DMS53 treated with DMSO at 0.1 percent for 48 hours (cell line): ENCODE data around the gene EVI5.
A peak's percentile ranks its signal among the peaks of the same experiment; 100 is the strongest.
"Not testable (repeated sequence)": the region's sequence is repeated elsewhere in the genome, so short reads cannot be mapped to it uniquely, and the experiment has no call there.

ENCODE experiments used
- DNase-seq: peaks from one replicate; lab custom pipeline; 2025; ENCODE audit not compliant: unreplicated experiment; lab: John Stamatoyannopoulos, UW

The EVI5 gene

DNA sequence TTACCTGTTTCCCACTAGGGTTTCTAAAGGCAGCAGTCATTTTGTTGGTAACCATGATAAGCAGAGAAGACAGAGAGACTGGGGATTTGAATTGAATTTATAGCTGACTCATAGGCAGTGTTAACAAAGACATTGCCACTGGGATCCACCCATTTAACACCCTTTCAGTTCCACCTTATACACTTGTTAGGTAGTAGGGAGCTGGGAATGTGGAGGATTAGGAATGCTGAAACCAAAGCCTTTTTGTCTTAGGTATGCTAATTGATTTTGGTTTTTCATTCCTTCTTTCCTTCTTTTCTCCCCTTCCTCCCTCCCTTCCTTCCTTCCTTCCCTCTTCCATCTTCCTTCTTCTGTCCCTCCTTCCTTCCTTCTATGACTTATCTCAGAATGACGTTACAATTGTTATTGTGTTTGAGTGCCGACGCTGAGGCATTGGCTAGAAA is 7.5 kb upstream of the EVI5 start:
- DNase-seq: no peak

DNA sequence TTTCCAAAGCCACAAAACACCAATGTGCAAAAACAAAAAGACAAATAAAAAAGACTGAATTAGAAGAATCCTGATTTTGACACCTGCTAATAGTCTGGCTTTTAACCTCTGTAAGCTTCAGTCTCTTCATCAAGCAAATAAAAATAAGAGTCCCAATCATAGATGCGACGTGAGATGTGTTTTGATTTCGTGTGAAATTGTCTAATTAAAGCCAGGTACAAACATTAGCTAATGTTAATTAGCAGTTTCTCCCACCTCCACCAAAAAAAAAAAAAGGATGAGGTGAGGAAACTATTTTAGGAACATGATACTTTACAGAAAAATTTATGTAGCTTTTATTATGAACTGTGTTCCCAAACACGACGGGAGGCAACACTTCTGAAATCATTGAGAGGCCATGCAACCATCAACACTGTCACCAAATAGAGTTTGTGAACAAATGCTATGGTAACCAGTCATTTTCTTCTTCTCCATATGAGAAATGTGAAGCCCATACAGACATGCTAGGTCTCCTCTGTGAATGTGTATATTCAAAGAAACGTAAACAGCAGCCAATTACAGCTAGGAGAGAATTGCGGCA is 6.7 kb upstream of the EVI5 start:
- DNase-seq: no peak

DNA sequence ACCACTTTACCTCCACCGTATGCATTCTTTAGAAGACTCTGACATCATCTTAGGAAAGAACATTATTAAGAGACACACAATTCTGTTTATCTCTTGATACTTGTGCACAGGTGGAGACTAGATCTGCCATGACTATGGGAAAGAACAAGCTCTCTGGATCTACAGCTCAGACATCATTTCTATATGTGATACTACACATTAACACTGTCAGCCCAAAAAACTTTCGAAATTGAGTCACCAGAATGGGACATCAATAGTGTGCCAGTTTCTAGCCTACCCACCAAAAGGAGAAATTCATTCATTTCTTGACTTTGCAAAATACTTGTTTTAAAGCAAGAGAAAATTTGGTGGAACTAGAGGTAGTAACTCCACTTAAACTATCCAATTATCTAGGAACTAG is 6.0 kb upstream of the EVI5 start:
- DNase-seq: no peak

DNA sequence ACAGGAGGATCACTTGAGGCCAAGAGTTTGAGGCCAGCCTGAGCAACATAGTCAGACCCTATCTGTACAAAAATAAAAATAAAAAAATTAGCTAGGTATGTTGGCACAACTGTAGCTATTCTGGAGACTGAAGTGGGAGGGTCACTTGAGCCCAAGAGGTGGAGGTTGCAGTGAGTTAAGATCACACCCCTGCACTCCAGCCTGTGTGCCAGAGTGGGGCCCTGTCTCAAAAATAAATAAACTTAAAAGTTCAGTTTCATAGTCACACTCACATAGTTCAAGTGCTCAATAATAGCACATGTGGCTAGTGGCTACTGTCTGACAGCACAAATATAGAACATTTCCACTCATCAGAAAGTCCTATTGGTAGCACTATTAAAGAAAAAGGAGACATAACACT is 5.2 kb upstream of the EVI5 start:
- DNase-seq: no peak

DNA sequence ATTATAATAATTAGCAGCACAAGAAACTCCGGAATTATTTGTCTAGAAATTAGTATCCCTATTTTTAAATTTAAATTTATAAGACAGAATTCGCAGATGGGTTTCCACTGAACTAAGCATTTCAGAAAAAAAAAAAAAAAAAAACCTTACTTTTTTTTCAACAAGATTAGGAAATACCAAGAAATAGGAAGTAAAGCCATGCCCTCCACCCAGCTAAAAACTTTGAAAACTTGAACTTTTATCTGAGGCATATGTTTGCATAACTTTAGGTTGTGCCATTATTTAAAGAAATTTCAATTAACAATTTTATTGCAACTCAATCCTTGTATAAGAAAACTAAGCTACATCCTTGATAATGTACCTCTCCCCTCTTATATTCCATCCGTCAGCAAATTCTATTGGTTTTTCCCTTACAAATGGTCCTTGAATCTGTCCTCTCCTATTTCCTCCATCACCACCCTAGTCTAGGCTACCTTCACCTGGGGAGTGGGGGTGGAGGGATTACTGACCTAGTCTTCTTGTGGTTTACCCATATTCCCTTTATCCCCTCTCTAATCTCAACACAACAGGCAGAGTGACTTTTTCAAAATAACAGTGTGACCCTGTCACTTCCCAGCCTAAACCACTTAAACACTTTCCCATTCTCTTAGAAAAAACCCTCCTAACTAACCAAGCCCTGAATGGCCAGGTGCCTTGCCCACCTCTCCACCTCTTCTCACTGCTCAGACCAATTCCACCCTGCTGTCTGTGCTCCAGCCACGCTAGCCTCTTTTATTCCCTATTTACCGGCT is 1.4 kb upstream of the EVI5 start:
- no peak for DNase-seq

DNA sequence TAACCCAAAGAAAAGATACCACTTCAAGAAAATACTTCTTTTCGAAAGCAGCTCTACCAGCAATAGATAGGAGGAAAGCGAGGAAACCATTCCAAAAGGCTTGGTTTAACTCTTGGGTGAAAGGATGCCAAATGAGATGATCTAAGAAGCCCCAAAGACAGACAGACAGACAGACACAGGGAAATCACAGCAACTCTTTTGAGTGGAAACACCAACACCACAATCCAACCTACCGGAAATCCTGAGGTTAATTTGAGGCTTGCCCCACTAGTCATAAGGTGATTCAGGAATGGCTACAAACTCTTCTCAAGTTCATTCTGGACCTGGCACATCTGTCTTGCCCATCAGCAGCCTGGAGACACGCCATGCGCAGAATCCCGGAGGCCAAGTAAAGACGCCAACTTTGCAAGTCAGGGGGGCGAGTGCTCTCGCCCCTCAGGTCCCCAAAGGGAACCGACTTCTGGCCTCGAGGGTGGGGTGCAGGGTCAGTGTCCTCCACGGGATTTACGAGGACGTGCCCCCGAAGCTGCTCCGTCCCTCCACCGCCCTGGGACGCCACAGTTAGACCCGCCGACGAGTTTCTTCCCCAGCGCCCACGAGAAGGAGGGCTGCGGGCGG is 778 bp downstream of the EVI5 start:
- DNase-seq: no peak

DNA sequence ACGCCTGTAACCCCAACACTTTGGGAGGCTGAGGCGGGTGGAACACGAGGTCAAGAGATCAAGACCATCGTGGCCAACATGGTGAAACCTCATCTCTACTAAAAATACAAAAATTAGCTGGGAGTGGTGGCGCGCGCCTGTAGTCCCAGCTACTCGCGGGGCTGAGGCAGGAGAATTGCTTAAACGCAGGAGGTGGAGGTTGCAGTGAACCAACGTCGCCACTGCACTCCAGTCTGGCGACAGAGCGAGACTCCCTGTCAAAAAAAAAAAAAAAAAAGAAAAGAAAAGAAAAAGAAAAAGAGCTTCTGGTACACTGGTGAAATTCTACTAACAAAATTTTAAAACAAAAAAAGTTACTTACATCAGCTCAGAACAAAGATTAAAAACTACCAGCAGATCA is 1.4 kb downstream of the EVI5 start:
- not testable (repeated sequence) for DNase-seq

DNA sequence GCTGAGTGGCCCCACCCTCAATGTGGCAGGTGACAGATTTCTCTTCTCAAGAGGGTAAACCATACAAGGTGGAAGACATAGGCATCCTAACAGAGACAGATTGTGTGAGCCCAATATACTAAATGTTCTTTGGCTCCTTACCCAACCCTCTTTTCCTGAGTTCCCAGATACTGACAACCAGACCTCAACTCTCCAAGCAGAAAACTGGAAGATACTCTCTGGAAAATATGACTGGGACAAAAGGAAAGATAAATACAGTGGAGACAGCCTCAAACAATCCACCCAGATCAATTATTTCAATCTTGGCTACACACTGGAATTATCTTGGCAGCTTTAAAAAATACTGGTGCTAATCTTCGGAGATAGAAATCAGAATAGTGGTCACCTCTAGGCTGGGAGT is 6.5 kb downstream of the EVI5 start:
- no peak for DNase-seq

DNA sequence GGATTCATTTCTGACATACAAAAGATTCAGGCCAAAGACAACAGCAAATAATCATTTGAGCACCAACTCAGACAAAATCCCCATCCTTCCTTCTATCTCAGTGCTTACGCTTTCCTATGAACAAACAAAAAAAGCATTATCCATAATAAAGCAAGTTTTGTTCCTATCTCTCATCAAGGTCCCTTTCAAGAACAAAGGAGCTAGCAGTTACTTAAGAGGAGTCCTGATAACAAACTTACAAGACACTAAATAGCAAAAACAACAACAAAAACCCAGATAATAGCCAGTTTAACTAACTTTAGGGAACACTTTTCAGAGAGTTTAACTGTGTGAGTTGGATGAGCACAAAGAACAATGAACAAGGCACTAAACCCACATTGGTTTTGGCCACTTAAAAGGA is 10.5 kb downstream of the EVI5 start:
- no peak for DNase-seq

DNA sequence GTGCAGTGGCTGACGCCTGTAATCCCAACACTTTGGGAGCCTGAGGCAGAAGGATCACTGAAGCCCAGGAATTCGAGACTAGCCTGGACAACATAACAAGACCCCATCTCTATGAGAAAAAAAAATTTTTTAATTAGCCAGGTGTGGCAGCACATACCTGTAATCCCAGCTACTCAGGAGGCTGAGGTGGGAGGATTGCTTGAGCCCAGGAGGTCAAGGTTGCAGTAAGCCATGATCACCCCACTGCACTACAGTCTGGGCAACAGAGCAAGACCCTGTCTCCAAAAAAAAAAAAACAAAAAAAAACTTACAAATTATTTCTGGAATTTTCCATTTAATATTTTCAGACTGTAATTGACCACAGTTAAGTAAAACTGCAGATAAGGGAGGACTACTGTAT is 11.2 kb downstream of the EVI5 start:
- DNase-seq: not testable (repeated sequence)

DNA sequence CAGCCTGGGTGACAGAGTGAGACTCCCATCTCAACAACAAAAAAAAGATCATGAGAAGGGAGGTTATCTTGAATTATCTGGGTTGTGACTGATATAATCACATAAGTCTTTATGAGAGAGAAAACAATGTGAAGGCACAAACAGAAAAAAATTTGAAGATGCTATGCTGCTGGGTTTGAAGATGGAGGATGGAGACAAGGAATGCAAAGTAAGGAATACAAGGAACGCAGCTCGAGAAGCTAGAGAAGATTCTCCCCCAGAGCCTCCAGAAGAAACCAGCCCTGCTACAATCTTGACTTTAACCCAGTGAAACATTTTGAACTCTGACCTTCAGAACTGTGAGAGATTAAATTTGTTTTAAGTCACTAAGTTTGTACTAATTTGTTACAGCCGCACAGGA is 15.1 kb downstream of the EVI5 start:
- no peak for DNase-seq

DNA sequence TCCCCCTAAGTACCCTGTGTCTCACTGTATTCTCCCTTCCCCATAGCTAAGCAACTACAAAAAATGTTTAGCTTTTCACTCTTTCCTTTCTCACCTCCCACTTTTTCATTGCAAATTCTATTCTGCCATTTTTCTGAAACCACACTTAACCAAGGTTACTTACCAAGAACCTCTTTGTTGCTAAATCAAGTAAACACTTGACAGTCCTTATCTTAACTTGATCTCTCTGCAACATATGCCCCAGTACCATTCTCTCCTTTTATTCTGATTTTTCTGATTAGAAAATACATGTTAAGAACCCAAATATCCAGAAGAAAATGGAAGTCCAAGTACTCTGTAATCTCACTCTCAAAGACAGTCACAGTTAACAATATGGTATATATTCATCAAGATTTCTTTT is 16.0 kb downstream of the EVI5 start:
- no peak for DNase-seq

DNA sequence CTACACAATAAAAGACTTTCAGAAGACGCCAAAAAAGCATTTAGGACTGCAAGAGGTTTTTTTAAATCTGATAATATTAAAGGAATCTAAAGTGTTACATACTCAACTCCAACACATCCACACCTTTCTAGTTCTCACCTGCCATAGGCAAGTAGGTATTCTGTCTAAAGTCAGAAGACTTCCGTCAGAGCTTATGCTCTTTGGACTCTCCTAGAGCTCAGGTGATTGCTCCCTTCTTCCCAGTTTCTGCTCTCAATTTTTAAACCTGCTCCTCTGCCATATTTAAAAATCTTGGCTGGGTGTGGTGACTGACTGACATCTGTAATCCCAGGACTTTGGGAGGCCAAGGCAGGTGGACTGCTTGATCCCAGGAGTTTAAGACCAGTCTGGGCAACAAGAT is 16.6 kb downstream of the EVI5 start:
- no peak for DNase-seq

DNA sequence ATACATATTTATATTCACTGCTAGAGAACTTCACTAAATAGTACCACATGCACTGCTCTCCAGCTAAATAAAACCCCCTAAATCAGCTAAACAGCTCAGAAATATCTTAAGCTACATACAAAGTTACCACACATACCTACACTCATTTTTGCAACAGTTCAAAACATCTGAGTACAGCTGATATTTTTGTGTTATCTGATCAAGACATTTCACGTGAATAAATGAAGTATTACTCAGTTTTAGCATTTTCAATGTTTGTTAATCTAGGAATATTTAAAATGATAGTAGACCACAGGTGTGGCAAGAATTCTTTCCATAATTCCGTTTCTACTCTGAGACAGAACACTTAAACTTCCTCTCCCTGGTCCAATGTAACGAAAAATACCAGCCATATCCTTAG is 20.8 kb downstream of the EVI5 start:
- no peak for DNase-seq

DNA sequence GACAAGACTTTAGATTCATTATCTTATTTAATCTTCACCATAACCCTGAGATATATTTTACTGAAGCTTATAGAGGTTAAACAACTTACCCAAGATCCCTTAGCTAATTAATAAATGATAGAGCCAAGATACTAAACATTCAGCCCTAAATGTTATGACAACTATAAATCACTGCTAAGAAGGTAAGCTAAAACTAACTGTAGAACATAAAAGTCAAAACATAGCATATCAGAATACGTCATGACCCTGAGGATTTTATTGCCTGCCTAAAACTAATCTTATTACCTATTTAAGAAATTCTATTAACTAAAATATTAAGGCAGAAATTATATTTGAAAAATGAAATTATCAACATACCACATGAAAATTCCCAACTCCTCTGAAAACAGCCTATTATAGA is 22.6 kb downstream of the EVI5 start:
- DNase-seq: no peak

DNA sequence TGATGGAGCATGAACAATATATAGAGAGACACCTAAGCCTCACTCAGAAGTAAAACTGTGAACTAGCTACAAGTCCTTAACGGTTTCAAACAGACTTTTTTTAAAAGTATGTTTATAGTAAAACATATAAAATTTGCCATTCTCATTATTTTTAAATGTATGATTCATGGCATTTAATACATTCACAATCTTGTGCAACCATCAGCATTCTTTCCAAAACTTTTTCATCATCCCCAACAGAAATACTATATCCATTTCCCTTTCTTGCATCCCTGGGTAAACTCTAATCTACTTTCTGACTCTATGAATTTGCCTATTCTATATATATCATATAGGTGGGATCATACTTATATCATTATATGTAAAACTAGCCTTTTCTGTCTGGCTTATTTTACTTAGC is 25.5 kb downstream of the EVI5 start:
- no peak for DNase-seq

DNA sequence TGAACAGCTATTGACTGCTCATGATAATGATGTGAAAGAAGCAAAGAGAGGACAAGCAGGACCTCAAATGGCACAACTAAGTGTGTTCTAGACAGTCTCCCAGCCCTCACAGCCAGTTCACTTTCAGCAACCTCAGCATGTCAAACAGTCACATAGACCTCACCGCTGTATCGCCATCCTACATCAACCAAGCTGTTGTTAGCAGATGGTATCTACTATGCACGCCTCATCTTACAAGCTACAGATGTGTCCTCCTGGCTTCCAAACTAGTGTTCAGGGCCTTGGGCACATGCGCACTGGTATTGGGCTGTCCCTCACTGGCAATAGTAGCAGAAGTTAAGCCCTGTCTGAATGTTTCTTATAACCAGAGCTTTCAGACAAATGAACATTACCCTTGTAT is 28.4 kb downstream of the EVI5 start:
- peak; percentile 78 for DNase-seq

DNA sequence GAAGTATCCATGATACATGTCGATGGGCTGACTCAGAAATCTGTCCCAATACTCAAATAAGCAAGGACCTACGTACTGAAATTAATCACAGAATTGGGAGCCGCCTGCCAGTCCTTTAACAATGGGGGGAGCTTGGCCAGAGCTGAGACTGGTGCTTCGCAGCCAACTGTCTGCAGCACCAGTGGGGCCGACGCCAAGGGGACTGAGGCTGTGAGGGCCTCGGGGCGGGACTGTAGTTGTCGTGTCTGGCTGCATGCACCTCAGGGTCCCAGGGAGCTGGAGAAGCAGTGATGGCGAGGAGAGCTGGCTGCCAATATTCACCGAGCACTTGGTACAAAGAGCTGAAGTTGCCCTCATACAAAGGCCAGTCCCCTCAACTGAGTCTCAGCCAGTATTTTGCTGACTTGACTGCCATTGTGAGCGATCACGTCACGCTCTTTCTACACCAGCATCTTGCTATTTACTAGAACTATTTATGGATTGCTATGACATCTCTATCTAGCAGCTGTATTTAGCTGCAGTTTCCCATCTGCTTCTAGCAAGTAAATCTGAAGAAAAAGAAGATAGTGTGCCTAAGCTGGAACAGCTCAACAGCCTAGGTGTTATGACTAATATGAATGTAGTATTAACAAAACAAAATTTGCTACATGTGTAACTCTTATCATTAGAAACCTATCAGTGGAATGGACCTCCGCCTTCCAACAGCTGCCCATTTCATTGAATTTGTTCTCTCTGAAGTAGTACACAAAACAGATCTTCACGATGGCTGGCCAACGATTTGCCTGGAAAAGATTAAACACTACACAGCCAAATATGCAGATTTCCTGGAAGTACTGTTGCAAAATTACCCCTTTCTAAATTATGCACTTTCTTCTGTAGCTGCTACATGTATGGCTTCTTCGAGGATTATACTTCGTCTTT is 29.1 kb downstream of the EVI5 start:
- no peak for DNase-seq

DNA sequence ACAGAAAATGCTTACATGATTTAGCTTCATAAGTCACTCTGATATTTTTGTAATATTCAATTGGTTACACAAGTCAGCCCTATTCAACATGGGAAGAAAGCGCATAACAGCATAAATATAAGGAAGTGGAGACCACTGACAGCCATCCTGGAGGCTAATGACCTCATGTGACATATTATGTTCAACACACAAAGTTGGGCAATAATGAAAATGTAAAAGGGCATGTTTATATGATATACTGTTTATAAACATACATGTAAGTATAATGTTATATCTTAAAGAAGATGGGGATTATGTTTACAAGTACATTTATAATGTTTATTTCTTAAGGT is 30.2 kb downstream of the EVI5 start:
- no peak for DNase-seq

DNA sequence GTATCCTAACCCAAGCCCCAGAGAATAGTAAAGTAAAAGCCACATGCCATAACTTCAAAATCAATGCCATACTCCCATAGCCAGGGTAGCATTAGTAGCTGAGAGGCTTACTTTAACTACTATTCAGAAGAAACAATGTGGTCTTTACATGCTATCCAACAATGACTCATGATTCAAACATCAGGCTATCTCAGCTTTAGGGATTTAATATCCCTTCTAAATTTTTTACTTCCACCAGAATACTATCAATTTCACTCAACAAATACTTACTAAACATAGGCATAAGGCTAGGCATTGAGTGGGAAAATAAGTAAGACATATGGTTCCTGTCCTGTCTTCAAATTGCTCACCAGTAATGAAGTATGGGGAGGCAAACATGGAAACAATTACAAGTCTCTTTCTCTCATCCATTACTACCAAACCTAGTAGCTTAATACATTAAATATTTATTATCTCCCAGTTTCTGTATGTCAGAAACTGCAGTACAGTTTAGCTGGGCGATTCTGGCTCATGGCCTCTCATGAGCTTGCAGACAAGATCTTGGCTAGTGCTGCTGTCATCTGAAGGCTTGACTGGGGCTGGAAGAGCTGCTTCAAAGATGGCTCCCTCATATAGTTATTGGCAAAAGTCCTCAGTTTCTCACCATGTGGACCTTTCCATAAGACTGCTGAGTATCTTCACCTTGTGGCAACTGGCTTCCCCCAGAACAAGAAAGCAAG is 30.7 kb downstream of the EVI5 start:
- no peak for DNase-seq

DNA sequence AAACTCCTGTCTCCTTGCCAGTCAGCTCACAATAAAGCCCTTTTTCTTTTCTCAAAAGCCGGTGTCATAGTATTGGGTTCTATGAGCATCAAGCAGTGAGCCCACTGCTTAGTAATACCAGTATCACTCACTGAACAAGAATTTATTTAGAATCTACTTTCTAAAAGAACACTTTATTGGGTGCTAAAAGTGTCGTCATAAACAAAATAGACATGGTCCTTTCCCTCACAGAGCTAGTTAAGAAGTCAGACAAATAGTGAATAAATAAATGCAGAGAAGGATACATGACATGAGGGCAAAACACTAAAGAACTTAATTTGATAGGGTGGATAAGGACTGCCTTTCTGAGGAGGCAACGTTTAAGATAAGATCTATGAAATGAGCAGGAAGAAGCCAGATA is 32.2 kb downstream of the EVI5 start:
- DNase-seq: no peak
